HG03064 (cell line): ENCODE results near the gene ARHGEF2.
"Not testable (repeated sequence)": the region's sequence is repeated elsewhere in the genome, so short reads cannot be mapped to it uniquely, and the experiment has no call there.

Experiments
- ATAC-seq: cut with Tn5 transposase; IDR thresholded peaks from one replicate; pipeline ENCODE4 v1.9.1; 2021; ENCODE audit warnings: low read depth; ENCODE audit not compliant: unreplicated experiment

ARHGEF2 gene

GRCh38 chr1:155947292-155947691, 31.1 kb downstream of the ARHGEF2 start:
- ATAC-seq, result no peak

GRCh38 chr1:155946633-155947219, 31.6 kb downstream of the ARHGEF2 start:
- no peak for ATAC-seq

- no peak for ATAC-seq
Observed at GRCh38 chr1:155944444-155944799, 33.9 kb downstream of the ARHGEF2 start.

GRCh38 chr1:155942578-155943141, 35.7 kb downstream of the ARHGEF2 start:
- no peak for ATAC-seq

GRCh38 chr1:155941845-155942531, 36.4 kb downstream of the ARHGEF2 start:
- no peak for ATAC-seq

GRCh38 chr1:155940993-155941844, 37.1 kb downstream of the ARHGEF2 start, which contains the start of gene RXFP4:
RXFP4 (plus strand) TSS chr1:155941638; CDS start chr1:155941710, 72 bp downstream.
- ATAC-seq, result no peak

GRCh38 chr1:155940482-155940992, 37.8 kb downstream of the ARHGEF2 start:
- ATAC-seq, result no peak

GRCh38 chr1:155938220-155938627, 40.1 kb downstream of the ARHGEF2 start:
- no peak for ATAC-seq

GRCh38 chr1:155934936-155935590, 43.3 kb downstream of the ARHGEF2 start:
- ATAC-seq, result no peak

GRCh38 chr1:155934097-155934935, 44.0 kb downstream of the ARHGEF2 start, which contains the start of gene KHDC4:
KHDC4 (minus strand) TSS chr1:155934413; CDS start chr1:155934373, 40 bp downstream.
- ATAC-seq, result peak; percentile 90

GRCh38 chr1:155933591-155934096, 44.7 kb downstream of the ARHGEF2 start:
- ATAC-seq, result no peak

GRCh38 chr1:155932487-155932886, 45.9 kb downstream of the ARHGEF2 start:
- no peak for ATAC-seq

GRCh38 chr1:155932081-155932480, 46.3 kb downstream of the ARHGEF2 start:
- ATAC-seq, result no peak

GRCh38 chr1:155931332-155932038, 46.9 kb downstream of the ARHGEF2 start:
- no peak for ATAC-seq

GRCh38 chr1:155930725-155931124, 47.6 kb downstream of the ARHGEF2 start:
- not testable (repeated sequence) for ATAC-seq

GRCh38 chr1:155929057-155929456, 49.3 kb downstream of the ARHGEF2 start:
- ATAC-seq, result no peak

- no peak for ATAC-seq
Observed at GRCh38 chr1:155925506-155925905, 52.8 kb downstream of the ARHGEF2 start.

- no peak for ATAC-seq
Observed at GRCh38 chr1:155920717-155921116, 57.6 kb downstream of the ARHGEF2 start.

- no peak for ATAC-seq
Observed at GRCh38 chr1:155919801-155920200, 58.5 kb downstream of the ARHGEF2 start.
